ENCODE results near the gene ALOXE3. TPM values are rescaled to one million over a fixed set of nuclear protein-coding genes. Genes with fewer than 3 reads are reported as not detected.
A peak's percentile ranks its signal among the peaks of the same experiment; 100 is the strongest.
"Not testable (repeated sequence)": the region's sequence is repeated elsewhere in the genome, so short reads cannot be mapped to it uniquely, and the experiment has no call there.

ALOXE3 gene
- total RNA-seq, 1 donor from 2014 or later = 0.82 TPM

- FAIRE-seq = no peak
Observed at GRCh38 chr17:8104911-8105310, 13.4 kb downstream of the ALOXE3 start.

GRCh38 chr17:8103549-8103948 is 14.8 kb downstream of the ALOXE3 start:
- FAIRE-seq = no peak

More at GRCh38 chr17:8104911-8105310, 13.4 kb downstream of the ALOXE3 start:
- DNase-seq (ENCODE audit: low spot score in 2 of 2) = no peak

GRCh38 chr17:8101721-8102120 is 16.6 kb downstream of the ALOXE3 start:
- no peak for DNase-seq (ENCODE audit: low spot score in 2 of 2)
- FAIRE-seq = no peak

More at GRCh38 chr17:8103549-8103948, 14.8 kb downstream of the ALOXE3 start:
- DNase-seq (ENCODE audit: low spot score in 2 of 2) = no peak

GRCh38 chr17:8100763-8101162 is 17.6 kb downstream of the ALOXE3 start:
- no peak for DNase-seq (ENCODE audit: low spot score in 2 of 2)
- FAIRE-seq = no peak

DNA sequence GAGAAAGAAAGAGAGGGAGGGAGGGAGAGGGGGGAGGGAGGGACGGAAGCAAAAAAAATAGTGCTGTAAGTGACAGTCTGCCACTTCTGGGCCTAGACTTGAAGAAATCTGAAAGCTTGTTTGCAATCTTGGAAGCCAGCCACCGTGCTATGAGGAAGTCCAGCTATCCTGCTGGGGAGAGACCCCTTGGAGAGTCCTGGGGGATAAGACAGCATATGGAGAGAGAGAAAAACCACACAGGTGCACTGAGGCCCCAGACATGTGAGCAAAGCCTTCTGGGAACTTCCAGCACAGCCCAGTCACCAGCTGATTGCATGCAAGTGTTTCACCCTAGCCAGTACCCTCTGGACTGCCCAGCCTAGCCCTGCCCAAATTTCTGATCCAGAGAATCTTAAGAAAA is 18.2 kb downstream of the ALOXE3 start:
- DNase-seq (ENCODE audit: low spot score in 2 of 2) (no peak), FAIRE-seq (no peak)

DNA sequence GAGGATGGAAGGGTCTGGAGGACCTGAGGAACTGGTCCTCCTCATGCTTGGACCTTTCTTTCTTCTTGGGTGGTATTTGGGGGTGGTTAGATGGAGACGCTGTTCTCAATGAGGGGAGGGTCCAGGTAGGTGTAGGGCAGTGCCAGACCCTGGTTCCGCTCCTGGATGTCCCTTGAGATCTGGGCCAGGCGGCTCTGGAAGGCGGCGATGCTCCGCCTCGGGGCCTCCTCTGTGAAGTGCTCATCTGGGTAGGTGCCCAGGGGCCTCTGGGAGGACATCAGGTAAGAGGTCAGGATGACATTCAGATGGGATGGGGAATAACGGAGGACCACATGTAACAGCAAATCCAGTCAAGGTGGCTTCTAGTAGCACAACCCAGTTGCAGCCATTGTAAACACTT is 21.8 kb downstream of the ALOXE3 start:
- DNase-seq (ENCODE audit: low spot score in 2 of 2) (no peak), FAIRE-seq (no peak)

- FAIRE-seq (no peak), DNase-seq (ENCODE audit: low spot score in 2 of 2) (no peak)
Observed at GRCh38 chr17:8095361-8095760, 23.0 kb downstream of the ALOXE3 start.

GRCh38 chr17:8091033-8091687 is 27.2 kb downstream of the ALOXE3 start:
- no peak for FAIRE-seq

DNA sequence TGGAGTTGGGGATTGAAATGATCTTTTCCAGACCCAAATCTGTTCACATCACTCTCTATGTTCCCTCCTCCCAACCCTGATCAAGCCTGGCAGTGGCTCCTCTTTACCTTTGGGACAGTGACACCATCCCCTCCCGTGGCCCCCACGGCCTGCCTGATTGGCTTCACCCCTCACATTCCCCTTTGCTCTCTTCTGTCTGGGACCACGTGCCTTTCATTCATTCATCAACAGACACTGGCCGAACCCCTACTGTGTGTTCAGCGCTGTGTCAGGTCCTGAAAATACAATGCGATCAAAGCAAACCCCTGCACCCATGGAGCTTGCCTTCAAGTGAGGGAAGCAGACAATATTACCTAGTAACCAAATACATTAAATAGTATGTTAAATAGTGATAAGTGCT is 28.6 kb downstream of the ALOXE3 start:
- FAIRE-seq = no peak
- no peak for DNase-seq (ENCODE audit: low spot score in 2 of 2)

More at GRCh38 chr17:8091033-8091687, 27.2 kb downstream of the ALOXE3 start:
- no peak for DNase-seq (ENCODE audit: low spot score in 2 of 2)

- FAIRE-seq (no peak), DNase-seq (ENCODE audit: low spot score in 2 of 2) (no peak)
Observed at GRCh38 chr17:8087952-8088230, 30.4 kb downstream of the ALOXE3 start.

DNA sequence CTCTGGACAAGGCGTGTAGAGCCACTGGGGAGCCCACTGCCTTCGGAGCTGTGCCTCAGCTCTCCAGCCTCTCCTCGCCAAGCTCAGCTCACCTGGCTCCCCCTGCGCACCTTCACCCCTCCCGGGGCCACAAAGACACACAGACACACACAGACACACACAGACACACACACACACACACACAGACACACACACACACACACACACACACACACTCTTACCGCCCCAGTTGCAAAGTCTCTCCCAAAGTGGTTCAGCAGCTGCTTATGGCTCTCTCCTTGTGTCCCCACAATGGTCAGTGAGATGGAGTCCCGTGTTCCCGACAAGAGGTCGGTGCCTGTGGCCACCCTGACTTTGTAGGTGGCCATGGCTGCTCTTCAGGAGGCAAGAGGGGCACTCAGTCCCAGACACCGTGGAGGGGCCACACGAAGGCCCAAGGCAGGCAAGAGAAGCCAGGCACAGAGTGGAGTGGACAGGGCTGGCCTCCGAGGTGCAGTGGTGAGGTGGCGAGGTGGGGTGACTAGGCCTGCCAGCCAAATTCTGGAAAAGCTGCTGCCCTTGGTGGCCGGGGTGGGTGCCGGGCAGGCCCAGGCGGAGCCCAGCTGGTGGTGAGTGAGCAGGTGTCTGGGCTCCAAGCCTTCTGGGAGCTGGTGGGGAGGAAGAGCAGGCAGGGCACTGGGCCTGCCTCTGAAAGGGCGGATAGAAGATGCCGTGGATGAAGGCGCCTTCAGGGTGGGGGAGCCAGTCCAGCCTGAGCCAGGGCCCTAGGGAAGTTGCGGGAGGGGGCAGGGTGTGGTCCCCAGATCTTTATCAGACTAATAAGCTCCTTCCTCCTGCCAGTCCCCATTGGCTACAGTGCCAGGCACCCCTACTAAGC is 31.0 kb downstream of the ALOXE3 start, which contains the start of gene ALOX12B:
ALOX12B (minus strand) TSS at position 642 of the 877 bp plus-strand sequence; CDS start at position 368, 274 bp downstream.
- FAIRE-seq = no peak
- DNase-seq (ENCODE audit: low spot score in 2 of 2) = no peak

GRCh38 chr17:8084250-8084649 is 34.1 kb downstream of the ALOXE3 start:
- DNase-seq (ENCODE audit: low spot score in 2 of 2) (no peak), FAIRE-seq (no peak)

- DNase-seq (ENCODE audit: low spot score in 2 of 2) = no peak
- FAIRE-seq = no peak
Observed at GRCh38 chr17:8082292-8082691, 36.0 kb downstream of the ALOXE3 start.

GRCh38 chr17:8081876-8082275 is 36.4 kb downstream of the ALOXE3 start:
- FAIRE-seq = no peak

GRCh38 chr17:8080799-8081219 is 37.5 kb downstream of the ALOXE3 start:
- FAIRE-seq (no peak), DNase-seq (ENCODE audit: low spot score in 2 of 2) (no peak)

More at GRCh38 chr17:8081876-8082275, 36.4 kb downstream of the ALOXE3 start:
- no peak for DNase-seq (ENCODE audit: low spot score in 2 of 2)

DNA sequence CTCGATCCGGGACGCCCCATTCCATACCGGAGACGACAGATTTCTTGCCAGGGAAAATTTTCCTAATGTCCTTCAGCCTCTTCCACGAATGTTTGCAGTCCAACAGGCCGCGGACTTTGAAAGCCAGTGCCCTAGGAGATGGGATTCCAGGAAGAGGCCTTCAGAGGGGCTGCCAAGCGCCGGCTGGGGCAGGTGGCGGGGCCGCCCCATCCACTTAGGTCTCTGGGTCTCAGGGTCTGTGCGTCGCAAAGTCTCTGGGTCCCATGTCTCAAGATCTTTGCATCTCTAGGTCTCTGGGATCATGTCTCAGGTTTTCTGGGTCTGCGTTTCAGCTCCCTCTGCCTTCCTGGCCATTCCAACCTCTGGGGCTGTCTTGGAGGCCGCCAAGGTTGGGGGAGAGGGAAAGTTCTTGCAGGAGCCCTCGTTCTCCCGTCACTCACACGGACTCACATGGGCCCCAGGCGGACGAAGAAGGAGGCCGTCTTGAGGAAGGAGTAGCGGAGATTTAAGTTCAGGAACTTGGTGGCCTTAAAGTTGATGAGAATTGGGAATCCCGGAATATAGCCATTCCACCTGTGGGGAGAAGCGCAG is 38.0 kb downstream of the ALOXE3 start:
- DNase-seq (ENCODE audit: low spot score in 2 of 2) = no peak
- no peak for FAIRE-seq

DNA sequence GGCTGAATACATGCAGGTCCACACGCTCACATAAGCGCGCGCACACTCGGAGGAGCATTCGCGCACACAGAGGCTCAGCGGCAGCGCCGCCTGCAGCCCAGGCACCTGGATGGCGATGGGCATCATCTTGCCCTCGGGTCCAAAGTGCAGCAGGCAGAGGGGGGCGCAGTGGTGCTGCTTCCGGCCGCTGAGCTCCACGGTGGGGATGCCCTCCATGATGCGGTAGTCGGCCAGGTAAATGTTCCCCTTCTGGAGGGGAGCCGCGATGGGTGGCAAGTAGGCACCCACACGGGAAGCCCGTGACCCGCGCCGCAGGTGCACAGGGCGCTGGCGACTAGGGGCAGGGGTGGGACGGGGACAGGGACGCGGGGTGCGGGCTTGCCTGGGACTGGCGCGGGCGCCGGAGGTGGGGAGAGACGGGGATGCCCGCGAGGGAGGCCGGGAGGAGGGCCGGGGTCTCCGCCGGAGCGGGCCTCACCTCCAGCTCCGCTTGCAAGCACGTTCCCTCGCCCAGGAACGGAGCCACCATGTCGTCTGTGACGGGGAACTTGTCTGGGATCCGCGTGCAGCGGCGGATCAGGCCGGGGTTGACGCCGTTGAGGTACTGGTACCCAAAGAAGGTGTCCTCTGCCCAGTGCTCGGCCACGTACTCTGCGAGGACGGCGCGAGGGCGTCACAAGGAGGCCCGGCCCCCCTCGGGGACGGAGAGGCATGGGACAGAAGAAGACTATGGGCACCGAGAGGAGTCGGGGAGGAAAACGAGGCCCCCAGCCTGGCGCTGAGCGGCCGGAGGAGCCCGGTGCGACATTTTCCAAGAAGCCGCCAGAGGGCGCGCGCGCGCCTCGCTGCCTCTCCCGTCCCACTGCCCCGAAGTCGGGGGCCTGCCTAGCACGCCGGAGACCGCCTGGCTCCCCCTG is 38.8 kb downstream of the ALOXE3 start:
- DNase-seq (ENCODE audit: low spot score in 2 of 2) (peak; percentile 79 to 92), FAIRE-seq (no peak)

GRCh38 chr17:8077939-8078338 is 40.4 kb downstream of the ALOXE3 start:
- not testable (repeated sequence) for FAIRE-seq; DNase-seq (ENCODE audit: low spot score in 2 of 2)

DNA sequence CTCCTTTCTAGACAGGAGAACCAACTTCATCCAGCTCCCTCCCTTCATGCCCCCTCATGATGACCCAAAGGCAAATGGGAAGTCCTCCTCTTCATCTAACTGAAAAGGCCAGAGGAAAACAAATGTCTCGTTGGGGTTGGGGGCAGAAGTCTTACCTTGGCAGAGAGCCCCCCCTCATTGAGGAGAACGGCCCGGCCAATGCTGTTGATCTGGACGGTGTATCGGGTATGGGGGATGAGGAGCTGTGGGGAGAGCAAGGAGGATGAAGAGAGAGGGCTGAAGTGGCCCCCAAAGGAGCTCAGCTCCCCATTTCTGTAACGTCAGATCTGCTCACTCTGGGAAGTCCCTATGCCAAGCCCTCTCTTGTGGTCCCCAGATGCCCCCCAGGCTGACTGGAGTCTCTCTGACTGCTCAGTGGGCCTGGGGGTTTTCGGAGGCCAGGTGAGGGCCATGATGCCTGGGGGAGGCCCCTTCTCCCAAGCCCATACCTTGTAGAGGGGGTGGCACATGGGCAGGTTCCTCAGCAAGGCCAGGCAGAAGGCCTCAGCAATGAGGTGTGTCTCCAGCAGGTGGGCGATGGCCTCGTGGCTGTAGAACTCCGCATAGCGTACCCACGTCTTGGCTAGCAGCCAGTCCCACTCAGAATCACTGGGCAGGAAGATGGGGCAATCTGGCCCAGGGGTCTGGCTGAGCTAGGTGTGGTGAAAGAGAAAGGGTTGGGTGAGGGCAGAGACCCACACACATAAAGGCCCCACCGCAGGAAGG is 41.6 kb downstream of the ALOXE3 start:
- DNase-seq (ENCODE audit: low spot score in 2 of 2) (no peak), FAIRE-seq (no peak)
